ENCODE measurements around the gene ARHGAP23. TPM values are rescaled to one million over a fixed set of nuclear protein-coding genes. Genes with fewer than 3 reads are reported as not detected.

Gene ARHGAP23
- polyA plus RNA-seq, 1 donor from 2014 or later: 1.6 TPM

GRCh38 chr17:38461683-38462082, 33.4 kb downstream of the ARHGAP23 start:
- Histone ChIP-seq H3K9me2 (ENCODE audit: insufficient read depth, low read length) (no peaks in the 10 kb centered on the region), H3K9ac (ENCODE audit: low read length) (no peak overlapping the region), H3K36me3 (ENCODE audit: insufficient read depth, low read length) (no peaks in the 10 kb centered on the region), H3K9me3 (ENCODE audit: low read length) (no peaks in the 10 kb centered on the region), H2AFZ (ENCODE audit: low read depth, low read length) (no peak overlapping the region), H3K27me3 (ENCODE audit: insufficient read depth, low read depth, low read length) (no peaks in the 10 kb centered on the region), H3K4me2 (ENCODE audit: low read length) (no peak overlapping the region), H3F3A (ENCODE audit: insufficient read depth, low read length, poor library complexity, severe bottlenecking) (no peaks in the 10 kb centered on the region), H3K4me3 (ENCODE audit: low read length) (no peak overlapping the region), H3K27ac (ENCODE audit: low read length) (no peak overlapping the region), H3K79me2 (replicated peaks; ENCODE audit: insufficient read depth, low read length) (no peaks in the 10 kb centered on the region), H4K20me1 (ENCODE audit: insufficient read depth) (no peaks in the 10 kb centered on the region)
- TF ChIP-seq TAF1 (IDR thresholded peaks at IDR 0.05; ENCODE audit: low read depth) (no peak), POLR2AphosphoS5 (IDR thresholded peaks at IDR 0.05) (no peak), REST (IDR thresholded peaks at IDR 0.05; ENCODE audit: borderline replicate concordance) (no peak), SMC3 (conservative IDR thresholded peaks at IDR 0.05; ENCODE audit: poor library complexity) (no peak), CTCF (IDR thresholded peaks at IDR 0.05; ENCODE audit: poor library complexity, severe bottlenecking) (no peak), MXI1 (conservative IDR thresholded peaks at IDR 0.05; ENCODE audit: poor library complexity, severe bottlenecking) (no peak), EZH2 (IDR thresholded peaks at IDR 0.05; ENCODE audit: borderline replicate concordance, insufficient read depth, low read length, poor library complexity, severe bottlenecking) (no peak), RAD21 (conservative IDR thresholded peaks at IDR 0.05) (no peak)

- H3K9ac ChIP-seq (ENCODE audit: low read length): no peak overlapping the region
- H3K27ac ChIP-seq (ENCODE audit: low read length): no peak overlapping the region
- no peaks in the 10 kb centered on the region for H3K79me2 ChIP-seq (replicated peaks; ENCODE audit: insufficient read depth, low read length)
- no peaks in the 10 kb centered on the region for H4K20me1 ChIP-seq (ENCODE audit: insufficient read depth)
- no peaks in the 10 kb centered on the region for H3K9me2 ChIP-seq (ENCODE audit: insufficient read depth, low read length)
- no peaks in the 10 kb centered on the region for H3K9me3 ChIP-seq (ENCODE audit: low read length)
- no peaks in the 10 kb centered on the region for H3K27me3 ChIP-seq (ENCODE audit: insufficient read depth, low read depth, low read length)
- H2AFZ ChIP-seq (ENCODE audit: low read depth, low read length): no peak overlapping the region
- H3K4me2 ChIP-seq (ENCODE audit: low read length): no peak overlapping the region
- H3K4me3 ChIP-seq (ENCODE audit: low read length): no peak overlapping the region
- H3K36me3 ChIP-seq (ENCODE audit: insufficient read depth, low read length): no peaks in the 10 kb centered on the region
- no peaks in the 10 kb centered on the region for H3F3A ChIP-seq (ENCODE audit: insufficient read depth, low read length, poor library complexity, severe bottlenecking)
- no peak for TF ChIP-seq SMC3 (conservative IDR thresholded peaks at IDR 0.05; ENCODE audit: poor library complexity)
- TF ChIP-seq EZH2 (IDR thresholded peaks at IDR 0.05; ENCODE audit: borderline replicate concordance, insufficient read depth, low read length, poor library complexity, severe bottlenecking): no peak
- no peak for TF ChIP-seq EP300 (conservative IDR thresholded peaks at IDR 0.05; ENCODE audit: poor library complexity, severe bottlenecking)
- TF ChIP-seq CTCF (IDR thresholded peaks at IDR 0.05; ENCODE audit: poor library complexity, severe bottlenecking): no peak
- no peak for TF ChIP-seq RAD21 (conservative IDR thresholded peaks at IDR 0.05)
- TF ChIP-seq REST (IDR thresholded peaks at IDR 0.05; ENCODE audit: borderline replicate concordance): no peak
- no peak for TF ChIP-seq TAF1 (IDR thresholded peaks at IDR 0.05; ENCODE audit: low read depth)
- no peak for TF ChIP-seq POLR2AphosphoS5 (IDR thresholded peaks at IDR 0.05)
- no peak for TF ChIP-seq MXI1 (conservative IDR thresholded peaks at IDR 0.05; ENCODE audit: poor library complexity, severe bottlenecking)
Observed at GRCh38 chr17:38463451-38463858, 35.2 kb downstream of the ARHGAP23 start.

Data from neural cell (in vitro differentiated cells).